Vagina (tissue), 2 donors: Measurements from ENCODE around the gene B4GALNT4. TPM values are rescaled to one million over a fixed set of nuclear protein-coding genes. Genes with fewer than 3 reads are reported as not detected.
"Not testable (repeated sequence)": the region's sequence is repeated elsewhere in the genome, so short reads cannot be mapped to it uniquely, and the experiment has no call there.

Experiments
- DNase-seq, 2 donors: peaks; one replicate each; pipeline ENCODE4 v3.0.0-alpha.2; 2017; ENCODE audit errors: extremely low spot score in 2 of 2
- H3K27ac ChIP-seq: fragments of 200-600 bp; sonication (generic); one replicate; pipeline ENCODE4 v1.5.1; 2019
- H3K27me3 ChIP-seq: fragments of 200-600 bp; sonication (generic); one replicate; pipeline ENCODE4 v1.5.1; 2019
- H3K36me3 ChIP-seq, 2 donors: fragments of 200-600 bp; sonication (generic); one replicate each; pipeline ENCODE4 v1.5.1; 2017 to 2019
- H3K4me1 ChIP-seq: fragments of 200-600 bp; sonication (generic); one replicate; pipeline ENCODE4 v1.5.1; 2019
- H3K4me3 ChIP-seq, 2 donors: fragments of 200-600 bp; sonication (generic); 1 replicate in 1 of 2; 2 replicates in 1 of 2; pipeline ENCODE4 v1.5.1; 2016 to 2019
- H3K9me3 ChIP-seq: fragments of 200-600 bp; sonication (generic); one replicate; pipeline ENCODE4 v1.5.1; 2019
- POLR2A ChIP-seq, 2 donors: fragments of 450-650 bp; IDR thresholded peaks; one replicate each; pipeline ENCODE4 v1.6.1; 2017; ENCODE audit warnings: antibody characterized with exemption in 2 of 2, mild to moderate bottlenecking in 2 of 2, moderate library complexity in 2 of 2
- POLR2AphosphoS5 ChIP-seq, 2 donors: sonication (generic); formaldehyde crosslinking; IDR thresholded peaks; one replicate each; pipeline ENCODE4 v1.9.0; 2017; ENCODE audit warnings: antibody characterized with exemption in 2 of 2, mild to moderate bottlenecking in 2 of 2, low read depth in 1 of 2; ENCODE audit not compliant: insufficient read depth in 1 of 2
- intact Hi-C: fragments of 100-400 bp; cut with DNase I; formaldehyde crosslinking; loops from one replicate; pipeline ENCODE4 v1.15.1; 2023
- total RNA-seq: library from RNA; depleted of rRNA; stranded (reverse); fragments of >200 nt; gene quantifications from one replicate; pipeline ENCODE4 v1.2.3, GENCODE V29; 2016
- TF ChIP-seq, protein P1 (sequence below), 3 experiments: fragments of 450-650 bp in 2 of 3; fragments of 200-600 bp in 1 of 3; sonication (generic) in 1 of 3; IDR thresholded peaks; one replicate each; pipeline ENCODE4 v1.5.1; 2017 to 2019; ENCODE audit warnings: antibody characterized with exemption in 3 of 3, mild to moderate bottlenecking in 2 of 3, moderate library complexity in 2 of 3

The B4GALNT4 gene
- total RNA-seq, 1 donor from 2014 or later = 15.5 TPM

DNA sequence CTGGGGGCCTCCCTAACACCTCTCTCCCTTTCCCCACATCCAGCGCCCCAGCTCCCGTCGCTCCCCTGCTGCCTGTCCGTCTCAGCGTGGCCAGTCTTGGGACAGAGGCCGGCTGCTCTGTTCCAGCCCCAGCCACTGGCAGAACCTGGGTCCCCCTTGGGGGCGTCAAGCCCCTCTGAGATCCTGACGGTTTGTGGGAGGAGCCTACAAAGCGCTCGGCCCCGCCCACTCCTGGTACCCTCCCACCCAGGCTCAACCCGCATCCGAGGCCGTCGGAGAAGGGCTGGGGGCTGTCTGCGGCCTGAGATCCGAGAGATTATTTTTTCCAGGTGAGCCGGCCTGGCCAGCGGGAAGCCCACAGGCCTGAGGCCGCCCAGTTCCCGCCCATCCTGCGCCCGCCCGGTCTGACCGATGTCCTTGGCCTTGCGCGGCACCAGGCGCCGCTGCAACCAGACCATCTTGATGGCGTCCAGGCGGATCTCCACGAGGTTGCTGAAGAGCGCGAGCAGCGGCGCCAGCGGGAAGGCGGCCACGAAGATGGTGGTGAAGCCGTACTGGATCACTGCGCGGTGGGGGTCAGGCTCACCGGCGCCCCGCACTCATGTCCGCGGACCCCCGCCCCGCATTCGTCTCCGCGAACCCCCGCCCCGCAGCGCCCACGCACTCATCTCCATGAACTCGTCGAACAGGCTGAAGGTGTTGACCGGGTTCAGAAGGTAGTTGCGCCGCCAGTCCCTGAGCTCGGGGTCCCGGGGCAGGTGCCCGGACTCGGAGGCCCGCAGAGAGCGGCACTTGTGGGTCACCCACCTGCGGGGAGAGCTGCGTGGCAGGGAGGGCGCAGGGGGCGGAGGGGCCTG, 51.0 kb downstream of the B4GALNT4 start:
- TF ChIP-seq POLR2AphosphoS5 (IDR thresholded peaks at IDR 0.05; ENCODE audit: insufficient read depth in 1 of 2, low read depth in 1 of 2) (no peak), POLR2A (IDR thresholded peaks at IDR 0.05) (no peak)
- TF ChIP-seq, protein P1, sequence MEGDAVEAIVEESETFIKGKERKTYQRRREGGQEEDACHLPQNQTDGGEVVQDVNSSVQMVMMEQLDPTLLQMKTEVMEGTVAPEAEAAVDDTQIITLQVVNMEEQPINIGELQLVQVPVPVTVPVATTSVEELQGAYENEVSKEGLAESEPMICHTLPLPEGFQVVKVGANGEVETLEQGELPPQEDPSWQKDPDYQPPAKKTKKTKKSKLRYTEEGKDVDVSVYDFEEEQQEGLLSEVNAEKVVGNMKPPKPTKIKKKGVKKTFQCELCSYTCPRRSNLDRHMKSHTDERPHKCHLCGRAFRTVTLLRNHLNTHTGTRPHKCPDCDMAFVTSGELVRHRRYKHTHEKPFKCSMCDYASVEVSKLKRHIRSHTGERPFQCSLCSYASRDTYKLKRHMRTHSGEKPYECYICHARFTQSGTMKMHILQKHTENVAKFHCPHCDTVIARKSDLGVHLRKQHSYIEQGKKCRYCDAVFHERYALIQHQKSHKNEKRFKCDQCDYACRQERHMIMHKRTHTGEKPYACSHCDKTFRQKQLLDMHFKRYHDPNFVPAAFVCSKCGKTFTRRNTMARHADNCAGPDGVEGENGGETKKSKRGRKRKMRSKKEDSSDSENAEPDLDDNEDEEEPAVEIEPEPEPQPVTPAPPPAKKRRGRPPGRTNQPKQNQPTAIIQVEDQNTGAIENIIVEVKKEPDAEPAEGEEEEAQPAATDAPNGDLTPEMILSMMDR (IDR thresholded peaks at IDR 0.05) = no peak
- Histone ChIP-seq H3K4me3 (no peak overlapping the region), H3K27me3 (no peaks in the 10 kb centered on the region), H3K27ac (no peak overlapping the region), H3K4me1 (peaks cover 21% of the 10 kb centered on the region), H3K9me3 (no peaks in the 10 kb centered on the region), H3K36me3 (no peaks in the 10 kb centered on the region)
- DNase-seq = no peak
- intact Hi-C loops = no loop called here

DNA sequence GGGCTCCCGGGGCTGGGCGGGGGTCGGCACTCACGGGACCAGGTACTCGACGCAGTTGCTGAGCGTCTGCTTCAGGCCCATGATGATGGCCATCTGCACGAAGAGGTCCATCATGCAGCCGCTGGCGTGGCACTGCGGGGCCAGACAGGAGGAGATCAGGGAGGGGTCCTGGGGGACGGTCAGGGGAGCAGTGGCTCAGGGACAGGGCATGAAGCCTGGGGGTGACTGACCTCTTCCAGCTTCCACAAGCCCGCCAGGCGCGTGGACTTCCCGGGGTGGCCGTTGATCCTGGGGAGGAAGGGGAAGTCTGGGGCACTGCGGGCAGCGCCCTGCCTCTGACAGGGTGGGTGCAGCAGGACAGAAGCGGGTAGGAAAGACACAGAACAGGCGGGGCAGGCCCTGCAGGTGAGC, 51.6 kb downstream of the B4GALNT4 start:
- Histone ChIP-seq H3K4me1 (peaks cover 15% of the 10 kb centered on the region), H3K27ac (no peak overlapping the region), H3K27me3 (no peaks in the 10 kb centered on the region), H3K36me3 (no peaks in the 10 kb centered on the region), H3K4me3 (no peak overlapping the region), H3K9me3 (no peaks in the 10 kb centered on the region)
- intact Hi-C loops = no loop called here
- DNase-seq = no peak
- no peak for TF ChIP-seq POLR2AphosphoS5 (IDR thresholded peaks at IDR 0.05; ENCODE audit: insufficient read depth in 1 of 2, low read depth in 1 of 2)
- TF ChIP-seq POLR2A (IDR thresholded peaks at IDR 0.05) = no peak
- TF ChIP-seq, protein P1 (IDR thresholded peaks at IDR 0.05) = no peak

DNA sequence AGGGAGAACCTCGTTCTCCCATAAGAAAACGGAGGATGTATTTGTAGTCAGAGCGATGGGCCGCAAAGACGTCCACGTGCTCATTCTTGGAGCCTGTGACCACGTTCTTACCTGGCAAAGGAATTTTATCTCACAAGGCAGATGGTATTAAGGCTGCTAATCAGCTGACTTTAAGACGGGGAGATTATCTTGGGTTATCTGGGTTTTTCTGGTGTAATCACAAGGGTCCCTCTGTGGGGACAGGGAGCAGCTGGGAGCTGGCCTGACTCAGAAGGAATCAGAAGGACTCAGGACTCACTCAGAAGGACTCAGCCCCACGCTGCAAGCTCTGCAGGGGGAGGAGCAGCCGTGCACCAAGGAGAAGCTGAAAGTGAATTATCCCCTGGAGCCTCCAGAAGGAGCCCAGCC, 53.0 kb downstream of the B4GALNT4 start:
- no peak for DNase-seq
- intact Hi-C loops = no loop called here
- no peak overlapping the region for H3K4me3 ChIP-seq
- TF ChIP-seq POLR2A (IDR thresholded peaks at IDR 0.05) (no peak), POLR2AphosphoS5 (IDR thresholded peaks at IDR 0.05; ENCODE audit: insufficient read depth in 1 of 2, low read depth in 1 of 2) (no peak)
- TF ChIP-seq, protein P1 (IDR thresholded peaks at IDR 0.05) = no peak
- no peaks in the 10 kb centered on the region for H3K9me3 ChIP-seq
- H3K27me3 ChIP-seq = no peaks in the 10 kb centered on the region
- no peaks in the 10 kb centered on the region for H3K36me3 ChIP-seq
- peaks cover 7% of the 10 kb centered on the region for H3K4me1 ChIP-seq
- no peak overlapping the region for H3K27ac ChIP-seq

DNA sequence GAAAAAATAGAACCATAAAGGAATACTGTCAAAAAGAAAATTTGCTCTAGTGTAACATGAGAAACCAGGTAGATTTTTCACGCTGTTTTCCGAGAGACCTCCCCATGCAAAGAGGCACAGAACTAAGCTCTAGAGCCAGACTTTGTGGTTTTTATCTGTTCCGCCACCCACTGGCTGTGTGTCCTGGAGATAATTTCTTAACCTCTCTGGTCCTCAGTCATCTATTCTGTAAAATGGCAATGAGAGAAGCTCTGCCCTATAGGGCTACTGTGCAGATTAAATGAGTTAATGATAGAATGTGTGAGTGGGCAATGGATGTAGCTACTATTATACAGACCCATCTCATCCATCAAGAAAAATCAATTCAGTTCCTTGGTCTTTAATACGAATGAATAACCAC, 54.9 kb downstream of the B4GALNT4 start:
- Histone ChIP-seq H3K9me3 (no peaks in the 10 kb centered on the region), H3K36me3 (no peaks in the 10 kb centered on the region), H3K4me1 (no peaks in the 10 kb centered on the region), H3K4me3 (no peak overlapping the region), H3K27me3 (no peaks in the 10 kb centered on the region), H3K27ac (no peak overlapping the region)
- no peak for DNase-seq
- intact Hi-C loops = no loop called here
- TF ChIP-seq POLR2AphosphoS5 (IDR thresholded peaks at IDR 0.05; ENCODE audit: insufficient read depth in 1 of 2, low read depth in 1 of 2) (no peak), POLR2A (IDR thresholded peaks at IDR 0.05) (no peak)
- TF ChIP-seq, protein P1 (IDR thresholded peaks at IDR 0.05) = no peak

DNA sequence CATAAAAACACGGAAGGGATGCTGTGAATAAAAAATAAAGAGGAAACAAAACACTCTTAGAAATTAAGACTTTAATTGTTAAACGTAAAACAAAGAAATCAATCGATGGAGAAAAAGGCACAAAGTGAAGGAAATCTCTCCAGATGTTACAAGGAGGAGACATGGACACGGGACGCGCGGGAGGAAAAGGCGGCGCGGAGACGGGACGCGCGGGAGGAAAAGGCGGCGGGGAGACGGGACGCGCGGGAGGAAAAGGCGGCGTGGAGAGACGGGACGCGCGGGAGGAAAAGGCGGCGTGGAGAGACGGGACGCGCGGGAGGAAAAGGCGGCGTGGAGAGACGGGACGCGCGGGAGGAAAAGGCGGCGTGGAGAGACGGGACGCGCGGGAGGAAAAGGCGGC, 55.5 kb downstream of the B4GALNT4 start:
- H3K9me3 ChIP-seq, H3K27ac ChIP-seq, H3K36me3 ChIP-seq, H3K4me3 ChIP-seq, intact Hi-C loops, DNase-seq, H3K4me1 ChIP-seq, H3K27me3 ChIP-seq: not testable (repeated sequence)
